MCF 10A (cell line): ENCODE measurements around the gene STYK1. TPM values are rescaled to one million over a fixed set of nuclear protein-coding genes. Genes with fewer than 3 reads are reported as not detected.
"Not testable (repeated sequence)": the region's sequence is repeated elsewhere in the genome, so short reads cannot be mapped to it uniquely, and the experiment has no call there.

Experiments
- BruUV-seq: library from RNA; stranded (reverse); fragments of 400-500 nt; replicated peaks from 2 replicates; lab custom pipeline; 2021; lab: Mats Ljungman, UMichigan
- CTCF ChIA-PET: fragments of 300-600 bp; sonication (Branson Sonifier 250); formaldehyde crosslinking; extraction: SDS; loops from one replicate; lab custom pipeline; 2021; ENCODE audit warnings: antibody characterized with exemption, inconsistent platforms; lab: Yijun Ruan, JAX
- POLR2A ChIA-PET: fragments of 300-600, 350-650 bp; sonication (Branson Sonifier 250); formaldehyde crosslinking; extraction: SDS; loops from one replicate; lab custom pipeline; 2020; ENCODE audit warnings: antibody characterized with exemption, inconsistent platforms; lab: Yijun Ruan, JAX
- DNase-seq: peaks from one replicate; pipeline ENCODE4 v3.0.0-alpha.2; 2018; ENCODE audit not compliant: unreplicated experiment
- H3K27ac Mint-ChIP-seq: one replicate; pipeline ENCODE4 v1.8.0; 2022; ENCODE audit warnings: mild to moderate bottlenecking, low read depth, mixed read lengths; ENCODE audit not compliant: unreplicated experiment
- H3K27me3 Mint-ChIP-seq: one replicate; pipeline ENCODE4 v1.8.0; 2022; ENCODE audit warnings: mixed read lengths; ENCODE audit not compliant: insufficient read depth, unreplicated experiment
- H3K36me3 Mint-ChIP-seq: one replicate; pipeline ENCODE4 v1.8.0; 2022; ENCODE audit warnings: mild to moderate bottlenecking, moderate library complexity, mixed read lengths; ENCODE audit not compliant: insufficient read depth, unreplicated experiment
- H3K4me1 Mint-ChIP-seq: one replicate; pipeline ENCODE4 v1.8.0; 2022; ENCODE audit warnings: mixed read lengths; ENCODE audit not compliant: insufficient read depth, unreplicated experiment
- H3K4me3 Mint-ChIP-seq: one replicate; pipeline ENCODE4 v1.8.0; 2022; ENCODE audit warnings: mild to moderate bottlenecking, moderate library complexity, mixed read lengths; ENCODE audit not compliant: unreplicated experiment
- H3K9me3 Mint-ChIP-seq: one replicate; pipeline ENCODE4 v1.8.0; 2022; ENCODE audit warnings: mixed read lengths; ENCODE audit not compliant: unreplicated experiment
- CTCF ChIP-seq: fragments of 200-600 bp; IDR thresholded peaks from one replicate; pipeline ENCODE4 v1.8.0; 2022; ENCODE audit warnings: antibody characterized with exemption, mild to moderate bottlenecking; ENCODE audit not compliant: unreplicated experiment
- intact Hi-C: fragments of 100-400 bp; cut with micrococcal nuclease; formaldehyde crosslinking; loops from 2 replicates; pipeline ENCODE4 v1.14.1; 2022
- total RNA-seq: library from RNA; stranded (reverse); gene quantifications from 2 replicates; pipeline ENCODE4 v1.2.3, GENCODE V29; 2022

STYK1 gene
- total RNA-seq, 1 experiment from 2014 or later = 0.14 TPM

GRCh38 chr12:10654003-10654402 lies 19.8 kb downstream of the STYK1 start:
- POLR2A ChIA-PET = no interaction called here
- TF ChIP-seq CTCF = no peak
- no peak for DNase-seq
- no peaks in the 10 kb centered on the region for H3K36me3 Mint-ChIP-seq
- BruUV-seq = no TSS peak
- H3K4me3 Mint-ChIP-seq = no peak overlapping the region
- intact Hi-C loops = no loop called here
- no peaks in the 10 kb centered on the region for H3K9me3 Mint-ChIP-seq
- CTCF ChIA-PET = no interaction called here
- no peak overlapping the region for H3K27ac Mint-ChIP-seq
- no peaks in the 10 kb centered on the region for H3K27me3 Mint-ChIP-seq
- no peaks in the 10 kb centered on the region for H3K4me1 Mint-ChIP-seq

GRCh38 chr12:10652192-10652591 lies 21.7 kb downstream of the STYK1 start:
- TF ChIP-seq CTCF = no peak
- H3K36me3 Mint-ChIP-seq = no peaks in the 10 kb centered on the region
- no peak for DNase-seq
- H3K27me3 Mint-ChIP-seq = no peaks in the 10 kb centered on the region
- CTCF ChIA-PET = no interaction called here
- H3K4me1 Mint-ChIP-seq = no peaks in the 10 kb centered on the region
- peaks cover 8% of the 10 kb centered on the region for H3K9me3 Mint-ChIP-seq
- intact Hi-C loops = no loop called here
- H3K4me3 Mint-ChIP-seq = no peak overlapping the region
- no peak overlapping the region for H3K27ac Mint-ChIP-seq
- POLR2A ChIA-PET = interaction anchor here (0.7 kb wide), 1 partner anchor 290 kb away, joined by 3 read pairs; no protein-coding TSS in a partner anchor
- BruUV-seq = no TSS peak

GRCh38 chr12:10646576-10646975 lies 27.3 kb downstream of the STYK1 start:
- peaks cover 24% of the 10 kb centered on the region for H3K9me3 Mint-ChIP-seq
- H3K36me3 Mint-ChIP-seq, H3K27me3 Mint-ChIP-seq, DNase-seq, H3K4me3 Mint-ChIP-seq, H3K27ac Mint-ChIP-seq, H3K4me1 Mint-ChIP-seq, BruUV-seq, intact Hi-C loops, POLR2A ChIA-PET: not testable (repeated sequence)
- CTCF ChIA-PET = interaction anchor here (1.2 kb wide), 1 partner anchor 28 kb away, joined by 3 read pairs; no protein-coding TSS in a partner anchor

GRCh38 chr12:10645910-10646309 lies 27.9 kb downstream of the STYK1 start:
- POLR2A ChIA-PET = no interaction called here
- Mint-ChIP-seq H3K9me3 (peaks cover 24% of the 10 kb centered on the region), H3K36me3 (no peaks in the 10 kb centered on the region), H3K4me1 (no peaks in the 10 kb centered on the region), H3K4me3 (no peak overlapping the region), H3K27ac (no peak overlapping the region), H3K27me3 (no peaks in the 10 kb centered on the region)
- no TSS peak for BruUV-seq
- DNase-seq = no peak
- CTCF ChIA-PET = no interaction called here
- no peak for TF ChIP-seq CTCF
- intact Hi-C loops = no loop called here
